ENCODE data around the gene GUK1. TPM values are rescaled to one million over a fixed set of nuclear protein-coding genes. Genes with fewer than 3 reads are reported as not detected.

GUK1 gene
- total RNA-seq, 3 donors from 2014 or later (not counting 1 experiment from before 2014, with no cell fraction given): 292 to 313 (median 308) TPM

GRCh38 chr1:228160201-228160761 is 20.2 kb downstream of the GUK1 start:
- H3K27ac Mint-ChIP-seq: no peak overlapping the region
- intact Hi-C loops (cut with micrococcal nuclease): no loop called here
- Histone ChIP-seq H3K9me3 (ENCODE audit: control insufficient read depth, insufficient read depth, low read length) (no peaks in the 10 kb centered on the region), H3K27ac (ENCODE audit: low read length) (no peak overlapping the region), H3K4me1 (ENCODE audit: control insufficient read depth, insufficient read depth, low read length) (peaks cover 24% of the 10 kb centered on the region), H3K27me3 (ENCODE audit: control insufficient read depth, insufficient read depth, low read length) (no peaks in the 10 kb centered on the region), H3K4me3 (ENCODE audit: low read length) (no peak overlapping the region), H3K36me3 (ENCODE audit: control insufficient read depth, insufficient read depth, low read length) (no peaks in the 10 kb centered on the region)
- no peaks in the 10 kb centered on the region for H3K36me3 Mint-ChIP-seq
- no peak for ATAC-seq
- no peak for TF ChIP-seq CTCF (IDR thresholded peaks at IDR 0.05)
- no peaks in the 10 kb centered on the region for H3K9me3 Mint-ChIP-seq
- H3K4me1 Mint-ChIP-seq: peaks cover 11 to 17% of the 10 kb centered on the region in 2 donors
- H3K27me3 Mint-ChIP-seq (ENCODE audit: low read depth in 2 of 2): no peaks in the 10 kb centered on the region
- DNase-seq: no peak
- 95% methylated on average over 15 of the region's 15 CpGs for WGBS (ENCODE audit: insufficient coverage)
- no peak overlapping the region for H3K4me3 Mint-ChIP-seq

GRCh38 chr1:228161362-228161761 is 21.3 kb downstream of the GUK1 start:
- H3K27me3 ChIP-seq (ENCODE audit: control insufficient read depth, insufficient read depth, low read length): no peaks in the 10 kb centered on the region
- H3K27ac Mint-ChIP-seq: no peak overlapping the region
- H3K4me3 ChIP-seq (ENCODE audit: low read length): no peak overlapping the region
- H3K27me3 Mint-ChIP-seq (ENCODE audit: low read depth in 2 of 2): no peaks in the 10 kb centered on the region
- DNase-seq: no peak
- intact Hi-C loops (cut with micrococcal nuclease): no loop called here
- WGBS (ENCODE audit: insufficient coverage): 82% methylated on average over 6 of the region's 7 CpGs
- H3K9me3 Mint-ChIP-seq: no peaks in the 10 kb centered on the region
- H3K4me1 Mint-ChIP-seq: peaks cover 11 to 22% of the 10 kb centered on the region in 2 donors
- peaks cover 27% of the 10 kb centered on the region for H3K4me1 ChIP-seq (ENCODE audit: control insufficient read depth, insufficient read depth, low read length)
- TF ChIP-seq CTCF (IDR thresholded peaks at IDR 0.05): no peak
- no peaks in the 10 kb centered on the region for H3K9me3 ChIP-seq (ENCODE audit: control insufficient read depth, insufficient read depth, low read length)
- no peak for ATAC-seq
- H3K36me3 Mint-ChIP-seq: no peaks in the 10 kb centered on the region
- H3K27ac ChIP-seq (ENCODE audit: low read length): no peak overlapping the region
- no peaks in the 10 kb centered on the region for H3K36me3 ChIP-seq (ENCODE audit: control insufficient read depth, insufficient read depth, low read length)
- no peak overlapping the region for H3K4me3 Mint-ChIP-seq

GRCh38 chr1:228161866-228162265 is 21.8 kb downstream of the GUK1 start:
- Mint-ChIP-seq H3K9me3 (no peaks in the 10 kb centered on the region), H3K27me3 (ENCODE audit: low read depth in 2 of 2) (no peaks in the 10 kb centered on the region), H3K36me3 (no peaks in the 10 kb centered on the region), H3K27ac (no peak overlapping the region), H3K4me1 (peaks cover 15 to 27% of the 10 kb centered on the region in 2 donors), H3K4me3 (no peak overlapping the region)
- DNase-seq: no peak
- no peak overlapping the region for H3K27ac ChIP-seq (ENCODE audit: low read length)
- WGBS (ENCODE audit: insufficient coverage): 95% methylated on average over 9 of the region's 9 CpGs
- intact Hi-C loops (cut with micrococcal nuclease): no loop called here
- TF ChIP-seq CTCF (IDR thresholded peaks at IDR 0.05): no peak
- peaks cover 32% of the 10 kb centered on the region for H3K4me1 ChIP-seq (ENCODE audit: control insufficient read depth, insufficient read depth, low read length)
- H3K27me3 ChIP-seq (ENCODE audit: control insufficient read depth, insufficient read depth, low read length): no peaks in the 10 kb centered on the region
- no peaks in the 10 kb centered on the region for H3K36me3 ChIP-seq (ENCODE audit: control insufficient read depth, insufficient read depth, low read length)
- ATAC-seq: no peak
- no peaks in the 10 kb centered on the region for H3K9me3 ChIP-seq (ENCODE audit: control insufficient read depth, insufficient read depth, low read length)
- no peak overlapping the region for H3K4me3 ChIP-seq (ENCODE audit: low read length)

Measured in natural killer cell (primary cell).